DND-41 (cell line): ENCODE data around the gene RABGAP1L.

Experiments used
- ATAC-seq: fragments of 200-7000 bp; cut with Tn5 transposase; 3 replicates; pipeline ENCODE4 v1.9.1; 2021; ENCODE audit warnings: low read depth; ENCODE audit not compliant: insufficient read depth
- DNase-seq: peaks from one replicate; pipeline ENCODE4 v3.0.0-alpha.2; 2020
- H2AFZ ChIP-seq: 2 replicates; pipeline ENCODE4 v1.6.0; 2012; ENCODE audit warnings: low read depth, low read length
- H3K27ac ChIP-seq: 2 replicates; pipeline ENCODE4 v1.5.1; 2012; ENCODE audit warnings: low read length, inconsistent platforms
- H3K27me3 ChIP-seq: fragments of 200-600 bp; sonication (generic); 2 replicates; pipeline ENCODE4 v1.6.0; 2012; ENCODE audit warnings: low read length, mild to moderate bottlenecking, inconsistent platforms; ENCODE audit not compliant: insufficient read depth, poor library complexity
- H3K36me3 ChIP-seq: 2 replicates; pipeline ENCODE4 v1.5.1; 2012; ENCODE audit warnings: low read length, inconsistent platforms; ENCODE audit not compliant: insufficient read depth
- H3K4me1 ChIP-seq: 2 replicates; pipeline ENCODE4 v1.5.1; 2012; ENCODE audit warnings: mild to moderate bottlenecking, low read length; ENCODE audit not compliant: insufficient read depth
- H3K4me2 ChIP-seq: 2 replicates; pipeline ENCODE4 v1.6.0; 2012; ENCODE audit warnings: mild to moderate bottlenecking, moderate library complexity, low read length, inconsistent platforms; ENCODE audit not compliant: insufficient read depth
- H3K4me3 ChIP-seq, 2 experiments: fragments of 200-600 bp in 1 of 2; shearing (Covaris generic) in 1 of 2; 2 replicates each; pipeline ENCODE4 v1.5.1; 2012 to 2016; ENCODE audit warnings: inconsistent platforms in 2 of 2, low read length in 2 of 2, mild to moderate bottlenecking in 2 of 2, low read depth in 1 of 2, moderate library complexity in 1 of 2
- H3K79me2 ChIP-seq: 2 replicates; pipeline ENCODE4 v1.6.0; 2012; ENCODE audit warnings: low read length, inconsistent platforms; ENCODE audit not compliant: insufficient read depth
- H3K9ac ChIP-seq: 2 replicates; pipeline ENCODE4 v1.6.0; 2012; ENCODE audit warnings: low read depth, mild to moderate bottlenecking, inconsistent platforms, low read length, moderate library complexity
- H3K9me3 ChIP-seq: 2 replicates; pipeline ENCODE4 v1.5.1; 2012; ENCODE audit warnings: low read length, moderate library complexity, mild to moderate bottlenecking, inconsistent platforms; ENCODE audit not compliant: insufficient read depth, severe bottlenecking
- H4K20me1 ChIP-seq: 2 replicates; pipeline ENCODE4 v1.6.0; 2012; ENCODE audit warnings: low read length; ENCODE audit not compliant: insufficient read depth
- EZH2 ChIP-seq: IDR thresholded peaks from 3 replicates; pipeline ENCODE4 v1.6.1; 2012; ENCODE audit warnings: borderline replicate concordance, low read depth, mild to moderate bottlenecking, moderate library complexity, low read length, inconsistent platforms; ENCODE audit not compliant: severe bottlenecking
- TF ChIP-seq, protein P1 (sequence below): IDR thresholded peaks from 2 replicates; pipeline ENCODE4 v1.5.1; 2012; ENCODE audit warnings: borderline replicate concordance, low read length, moderate library complexity, mild to moderate bottlenecking; ENCODE audit not compliant: poor library complexity, severe bottlenecking; ENCODE audit errors: extremely low read depth

The RABGAP1L gene

DNA sequence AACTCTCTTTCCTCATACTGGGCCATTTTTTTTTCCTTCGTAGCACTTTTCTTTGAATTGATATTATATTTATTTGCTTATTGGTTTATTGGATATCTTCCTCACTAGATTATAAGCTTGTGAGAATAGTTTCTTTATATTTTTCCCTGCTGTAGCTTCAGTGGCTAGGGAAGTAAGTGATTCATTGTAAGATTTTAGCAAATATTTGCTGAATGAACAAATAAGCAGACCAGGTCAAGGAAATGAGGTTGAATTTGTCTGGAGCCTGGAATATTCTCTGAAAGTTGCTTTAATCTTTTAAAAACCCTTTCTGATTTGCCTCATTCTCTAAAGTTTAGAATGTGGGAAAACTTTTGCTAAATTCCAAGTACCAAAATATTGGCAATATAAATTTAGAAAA lies 80.2 kb downstream of the RABGAP1L start:
- no peak overlapping the region for H3K9ac ChIP-seq
- no peaks in the 10 kb centered on the region for H3K79me2 ChIP-seq
- DNase-seq = no peak
- TF ChIP-seq EZH2 = no peak
- TF ChIP-seq, protein P1, sequence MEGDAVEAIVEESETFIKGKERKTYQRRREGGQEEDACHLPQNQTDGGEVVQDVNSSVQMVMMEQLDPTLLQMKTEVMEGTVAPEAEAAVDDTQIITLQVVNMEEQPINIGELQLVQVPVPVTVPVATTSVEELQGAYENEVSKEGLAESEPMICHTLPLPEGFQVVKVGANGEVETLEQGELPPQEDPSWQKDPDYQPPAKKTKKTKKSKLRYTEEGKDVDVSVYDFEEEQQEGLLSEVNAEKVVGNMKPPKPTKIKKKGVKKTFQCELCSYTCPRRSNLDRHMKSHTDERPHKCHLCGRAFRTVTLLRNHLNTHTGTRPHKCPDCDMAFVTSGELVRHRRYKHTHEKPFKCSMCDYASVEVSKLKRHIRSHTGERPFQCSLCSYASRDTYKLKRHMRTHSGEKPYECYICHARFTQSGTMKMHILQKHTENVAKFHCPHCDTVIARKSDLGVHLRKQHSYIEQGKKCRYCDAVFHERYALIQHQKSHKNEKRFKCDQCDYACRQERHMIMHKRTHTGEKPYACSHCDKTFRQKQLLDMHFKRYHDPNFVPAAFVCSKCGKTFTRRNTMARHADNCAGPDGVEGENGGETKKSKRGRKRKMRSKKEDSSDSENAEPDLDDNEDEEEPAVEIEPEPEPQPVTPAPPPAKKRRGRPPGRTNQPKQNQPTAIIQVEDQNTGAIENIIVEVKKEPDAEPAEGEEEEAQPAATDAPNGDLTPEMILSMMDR = no peak
- no peak overlapping the region for H3K4me2 ChIP-seq
- no peaks in the 10 kb centered on the region for H3K9me3 ChIP-seq
- H2AFZ ChIP-seq = no peak overlapping the region
- no peak overlapping the region for H3K27ac ChIP-seq
- no peaks in the 10 kb centered on the region for H4K20me1 ChIP-seq
- H3K36me3 ChIP-seq = peaks cover 18% of the 10 kb centered on the region; the same call in 1 of the 2 replicates
- H3K27me3 ChIP-seq = no peaks in the 10 kb centered on the region
- H3K4me3 ChIP-seq = no peak overlapping the region
- H3K4me1 ChIP-seq = no peaks in the 10 kb centered on the region
- ATAC-seq = no peak

DNA sequence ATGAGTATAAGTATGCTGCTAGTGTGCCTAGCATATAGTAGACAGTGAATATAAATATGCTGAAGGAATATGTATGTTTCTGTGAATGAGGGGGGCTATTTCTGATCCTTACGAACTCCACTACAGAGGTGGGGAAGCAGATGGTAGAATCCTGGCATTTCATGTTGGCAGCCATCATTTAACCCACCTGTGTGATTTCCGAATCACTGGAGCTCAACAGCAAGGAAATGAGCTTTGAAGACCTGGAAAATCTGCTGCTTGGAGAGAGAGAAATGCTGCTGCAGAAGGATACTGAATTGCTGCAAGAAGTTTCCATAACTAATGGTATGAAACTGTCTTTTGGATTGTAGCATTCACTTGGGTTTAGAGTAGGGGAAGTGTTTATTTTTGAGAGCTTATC lies 83.5 kb downstream of the RABGAP1L start:
- no peaks in the 10 kb centered on the region for H4K20me1 ChIP-seq
- H3K27ac ChIP-seq = no peak overlapping the region
- no peak overlapping the region for H3K9ac ChIP-seq
- no peaks in the 10 kb centered on the region for H3K9me3 ChIP-seq
- H3K4me3 ChIP-seq = no peak overlapping the region
- TF ChIP-seq, protein P1 = no peak
- no peak for TF ChIP-seq EZH2
- H3K36me3 ChIP-seq = peaks cover 23% of the 10 kb centered on the region; the same call in 1 of the 2 replicates
- H3K79me2 ChIP-seq = no peaks in the 10 kb centered on the region
- ATAC-seq (no peak), DNase-seq (no peak)
- H3K4me2 ChIP-seq = no peak overlapping the region
- H2AFZ ChIP-seq = no peak overlapping the region
- no peaks in the 10 kb centered on the region for H3K4me1 ChIP-seq
- no peaks in the 10 kb centered on the region for H3K27me3 ChIP-seq

DNA sequence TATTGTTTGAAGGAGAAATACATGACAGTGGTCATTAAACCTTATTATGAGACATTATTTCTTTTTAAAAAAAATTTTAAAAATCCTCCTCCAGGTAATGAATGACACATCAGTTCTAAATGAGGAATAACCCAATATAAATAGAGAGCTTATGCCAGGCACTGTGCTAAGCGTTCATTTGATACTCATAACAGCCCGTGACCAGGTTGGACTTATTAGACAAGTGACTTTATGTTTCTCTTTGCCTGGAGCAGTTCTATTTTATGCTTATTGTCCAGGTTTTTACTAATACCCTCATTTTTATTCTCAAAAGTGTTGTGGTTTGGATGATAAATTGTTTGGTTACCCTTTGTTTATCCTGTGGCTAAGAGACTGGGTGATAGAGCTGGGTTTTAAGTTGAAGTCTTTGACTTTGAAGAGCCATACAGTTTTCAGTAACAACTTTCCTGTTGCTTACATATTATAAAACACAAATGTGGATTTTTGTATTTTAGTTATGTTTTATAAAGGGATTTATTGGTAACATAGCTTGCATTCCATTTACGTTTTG lies 84.2 kb downstream of the RABGAP1L start:
- Histone ChIP-seq H3K79me2 (no peaks in the 10 kb centered on the region), H3K36me3 (peaks cover 23% of the 10 kb centered on the region; the same call in 1 of the 2 replicates), H3K4me1 (no peaks in the 10 kb centered on the region), H4K20me1 (no peaks in the 10 kb centered on the region), H3K9me3 (no peaks in the 10 kb centered on the region), H3K27ac (no peak overlapping the region), H3K9ac (no peak overlapping the region), H3K4me3 (no peak overlapping the region), H2AFZ (no peak overlapping the region), H3K27me3 (no peaks in the 10 kb centered on the region), H3K4me2 (no peak overlapping the region)
- DNase-seq = no peak
- ATAC-seq = no peak
- TF ChIP-seq, protein P1 = no peak
- no peak for TF ChIP-seq EZH2
